HCT116 (cell line): Measurements from ENCODE around the gene SPATA16. TPM values are rescaled to one million over a fixed set of nuclear protein-coding genes. Genes with fewer than 3 reads are reported as not detected.

ENCODE experiments used
- ATAC-seq: fragments of 200-7000 bp; cut with Tn5 transposase; 2 replicates; pipeline ENCODE4 v1.9.1; 2020; ENCODE audit warnings: mild to moderate bottlenecking, moderate library complexity
- BruUV-seq: library from RNA; stranded (reverse); fragments of 400-500 nt; replicated peaks from 2 replicates; lab custom pipeline; 2021; lab: Mats Ljungman, UMichigan
- CTCF ChIA-PET: fragments of 300-600 bp; sonication (Branson Sonifier 250); formaldehyde crosslinking; loops from one replicate; lab custom pipeline; 2021; ENCODE audit warnings: antibody characterized with exemption; lab: Charles Lee
- POLR2A ChIA-PET: fragments of 300-600, 350-600 bp; sonication (Branson Sonifier 250); formaldehyde crosslinking; loops from one replicate; lab custom pipeline; 2021; ENCODE audit warnings: antibody characterized with exemption; lab: Charles Lee
- RAD21 ChIA-PET, 2 experiments: fragments of 300-600 bp; sonication (Branson Sonifier 250); formaldehyde crosslinking; loops; one replicate each; lab custom pipeline; 2023; ENCODE audit warnings: low total read pairs in 2 of 2; ENCODE audit not compliant: uncharacterized antibody in 2 of 2, unreplicated experiment in 2 of 2, low non-redundant PET in 1 of 2; lab: Charles Lee
- DNase-seq: peaks from one replicate; pipeline ENCODE4 v3.0.0-alpha.2; 2010; ENCODE audit warnings: low read depth, low spot score
- H2AFZ ChIP-seq: fragments of 200-600 bp; shearing (Covaris generic), sonication (generic); 2 replicates; pipeline ENCODE4 v1.6.1; 2017; ENCODE audit warnings: low read depth, mixed run types, mixed read lengths, antibody characterized with exemption, low read length; ENCODE audit not compliant: poor library complexity, severe bottlenecking
- H3K27ac ChIP-seq: 2 replicates; pipeline ENCODE4 v1.5.1; 2012; ENCODE audit warnings: low read depth, low read length
- H3K27me3 ChIP-seq: fragments of 200-600 bp; sonication (generic); 2 replicates; pipeline ENCODE4 v1.6.1; 2016; ENCODE audit warnings: mixed run types, low read length, mixed read lengths; ENCODE audit not compliant: insufficient read depth
- H3K36me3 ChIP-seq, 2 experiments: fragments of 200-500 bp in 1 of 2; fragments of 200-600 bp in 1 of 2; sonication (Bioruptor generic) in 1 of 2; sonication (generic) in 1 of 2; 2 replicates each; pipeline versions ENCODE4 v1.5.1 to v1.6.1; 2014 to 2016; ENCODE audit warnings: low read length in 2 of 2, inconsistent platforms in 1 of 2, mixed read lengths in 1 of 2, mixed run types in 1 of 2; ENCODE audit not compliant: insufficient read depth in 2 of 2, control insufficient read depth in 1 of 2
- H3K4me1 ChIP-seq, 2 experiments: fragments of 200-600 bp in 1 of 2; sonication (generic) in 1 of 2; 2 replicates each; pipeline versions ENCODE4 v1.5.1 to v1.6.1; 2012 to 2017; ENCODE audit warnings: low read length in 2 of 2, inconsistent platforms in 1 of 2, mild to moderate bottlenecking in 1 of 2, mixed read lengths in 1 of 2, mixed run types in 1 of 2, moderate library complexity in 1 of 2; ENCODE audit not compliant: insufficient read depth in 2 of 2, control insufficient read depth in 1 of 2
- H3K4me2 ChIP-seq: fragments of 200-600 bp; sonication (generic); 2 replicates; pipeline ENCODE4 v1.6.1; 2017; ENCODE audit warnings: mixed run types, low read length, mixed read lengths
- H3K4me3 ChIP-seq, 2 experiments: fragments of 200-600 bp in 1 of 2; sonication (generic) in 1 of 2; replicated peaks in 1 of 2; 2 replicates each; pipeline ENCODE4 v1.5.1; 2011 to 2016; ENCODE audit warnings: low read length in 2 of 2, control low read depth in 1 of 2, low read depth in 1 of 2, mild to moderate bottlenecking in 1 of 2, mixed read lengths in 1 of 2, mixed run types in 1 of 2
- H3K79me2 ChIP-seq: fragments of 200-600 bp; sonication (generic); 2 replicates; pipeline ENCODE4 v1.6.1; 2017; ENCODE audit warnings: mild to moderate bottlenecking, mixed run types, low read length, moderate library complexity, mixed read lengths; ENCODE audit not compliant: insufficient read depth
- H3K9ac ChIP-seq: fragments of 200-600 bp; sonication (generic); 2 replicates; pipeline ENCODE4 v1.6.1; 2016; ENCODE audit warnings: low read length, mixed read lengths
- H3K9me2 ChIP-seq: fragments of 200-600 bp; sonication (generic), shearing (Covaris generic); 2 replicates; pipeline ENCODE4 v1.6.1; 2017; ENCODE audit warnings: mixed run types, mild to moderate bottlenecking, moderate library complexity; ENCODE audit not compliant: insufficient read depth
- H3K9me3 ChIP-seq, 2 experiments: fragments of 200-500 bp in 1 of 2; fragments of 200-600 bp in 1 of 2; sonication (Bioruptor generic) in 1 of 2; sonication (generic) in 1 of 2; 2 replicates each; pipeline ENCODE4 v1.6.1; 2014 to 2017; ENCODE audit warnings: low read length in 2 of 2, mixed read lengths in 2 of 2, inconsistent platforms in 1 of 2, low read depth in 1 of 2, mild to moderate bottlenecking in 1 of 2, mixed run types in 1 of 2, moderate library complexity in 1 of 2; ENCODE audit not compliant: control insufficient read depth in 1 of 2, insufficient read depth in 1 of 2
- H4K20me1 ChIP-seq: fragments of 200-600 bp; sonication (generic), shearing (Covaris generic); 2 replicates; pipeline ENCODE4 v1.6.1; 2017; ENCODE audit warnings: mixed run types, mild to moderate bottlenecking, moderate library complexity; ENCODE audit not compliant: insufficient read depth
- CBX3 ChIP-seq: IDR thresholded peaks from 2 replicates; pipeline ENCODE4 v1.6.1; 2012; ENCODE audit warnings: low read depth
- CEBPB ChIP-seq: IDR thresholded peaks from 2 replicates; pipeline ENCODE4 v1.6.1; 2012; ENCODE audit warnings: low read depth
- EZH2phosphoT487 ChIP-seq: fragments of 200-600 bp; IDR thresholded peaks from 2 replicates; pipeline ENCODE4 v1.6.1; 2018; ENCODE audit warnings: antibody characterized with exemption, borderline replicate concordance
- JUND ChIP-seq: IDR thresholded peaks from 2 replicates; pipeline ENCODE4 v1.6.1; 2012
- POLR2AphosphoS5 ChIP-seq: IDR thresholded peaks from 2 replicates; pipeline ENCODE4 v1.6.1; 2011; ENCODE audit warnings: mild to moderate bottlenecking, low read depth, low read length, moderate library complexity
- SP1 ChIP-seq: IDR thresholded peaks from 2 replicates; pipeline ENCODE4 v1.6.1; 2012; ENCODE audit warnings: low read depth
- SRF ChIP-seq: IDR thresholded peaks from 2 replicates; pipeline ENCODE4 v1.6.1; 2012; ENCODE audit warnings: low read depth
- TCF7L2 ChIP-seq: IDR thresholded peaks from 2 replicates; pipeline ENCODE4 v1.7.0; 2011; ENCODE audit warnings: borderline replicate concordance, inconsistent platforms; ENCODE audit not compliant: insufficient read depth, insufficient read length; ENCODE audit errors: extremely low read depth
- ZNF274 ChIP-seq: fragments of 200-500 bp; sonication (Bioruptor generic); IDR thresholded peaks from 2 replicates; pipeline ENCODE4 v1.6.1; 2014; ENCODE audit warnings: mild to moderate bottlenecking, low read depth, low read length, inconsistent platforms
- intact Hi-C: fragments of 100-400 bp; cut with micrococcal nuclease; formaldehyde crosslinking; loops from 2 replicates; pipeline ENCODE4 v1.10.0; 2022
- total RNA-seq: library from RNA; stranded (reverse); gene quantifications from one replicate; pipeline ENCODE4 v1.2.1, GENCODE V29; 2021; ENCODE audit not compliant: unreplicated experiment
- TF ChIP-seq, protein P1 (sequence below): IDR thresholded peaks from 2 replicates; pipeline ENCODE4 v1.6.1; 2011; ENCODE audit warnings: mild to moderate bottlenecking, low read length, moderate library complexity; ENCODE audit not compliant: insufficient replicate concordance; ENCODE audit errors: extremely low read depth
- TF ChIP-seq, protein P2 (sequence below), 3 experiments: fragments of 200-600 bp in 1 of 3; sonication (generic) in 1 of 3; IDR thresholded peaks in 2 of 3; conservative IDR thresholded peaks in 1 of 3; 2 replicates each; pipeline ENCODE4 v1.5.1; 2012 to 2017; ENCODE audit warnings: low read depth in 2 of 3, low read length in 2 of 3, antibody characterized with exemption in 1 of 3, borderline replicate concordance in 1 of 3, control low read depth in 1 of 3, mild to moderate bottlenecking in 1 of 3, mixed read lengths in 1 of 3, mixed run types in 1 of 3, moderate library complexity in 1 of 3; ENCODE audit not compliant: insufficient read depth in 1 of 3
- TF ChIP-seq, protein P3 (sequence below): IDR thresholded peaks from 2 replicates; pipeline ENCODE4 v1.6.1; 2012
- TF ChIP-seq, protein P4 (sequence below): IDR thresholded peaks from 2 replicates; pipeline ENCODE4 v1.6.1; 2012; ENCODE audit warnings: low read depth

The SPATA16 gene
- total RNA-seq, 1 experiment from 2014 or later: not detected

DNA sequence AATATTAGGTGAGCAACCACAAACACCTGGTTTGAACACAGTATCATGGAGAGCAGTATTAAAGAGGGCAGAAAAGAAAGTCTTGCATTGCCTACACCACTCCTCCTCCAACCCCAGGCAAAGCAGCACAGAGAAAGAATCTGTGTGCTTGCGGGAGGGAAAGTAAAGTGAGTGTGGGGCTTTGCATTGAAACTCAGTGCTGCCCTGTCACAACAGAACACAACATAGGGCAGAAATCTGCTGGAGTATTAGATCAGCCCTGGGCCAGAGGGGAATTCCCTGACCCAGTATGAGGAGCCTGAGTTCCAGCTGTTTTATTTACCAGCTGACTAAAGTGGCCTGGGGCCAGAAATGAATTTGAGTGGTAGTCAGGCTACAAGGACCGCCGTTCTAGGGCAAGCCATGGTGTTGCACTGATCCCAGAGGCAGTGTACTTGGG, 75.5 kb downstream of the SPATA16 start:
- no peak overlapping the region for H3K4me3 ChIP-seq
- H3K27ac ChIP-seq: no peak overlapping the region
- H3K4me1 ChIP-seq: no peaks in the 10 kb centered on the region
- no peak overlapping the region for H3K4me2 ChIP-seq
- no peaks in the 10 kb centered on the region for H3K36me3 ChIP-seq
- ChIA-PET POLR2A (no interaction called here), RAD21 (no interaction called here), CTCF (no interaction called here)
- no peak for TF ChIP-seq CBX3
- BruUV-seq: no TSS peak
- H3K9me3 ChIP-seq: no peaks in the 10 kb centered on the region
- H4K20me1 ChIP-seq: no peaks in the 10 kb centered on the region
- H3K27me3 ChIP-seq: no peaks in the 10 kb centered on the region
- no peak for DNase-seq
- intact Hi-C loops: no loop called here
- no peak for ATAC-seq
- no peak overlapping the region for H3K9ac ChIP-seq
- H3K79me2 ChIP-seq: no peaks in the 10 kb centered on the region
- H3K9me2 ChIP-seq: no peaks in the 10 kb centered on the region
- no peak overlapping the region for H2AFZ ChIP-seq

DNA sequence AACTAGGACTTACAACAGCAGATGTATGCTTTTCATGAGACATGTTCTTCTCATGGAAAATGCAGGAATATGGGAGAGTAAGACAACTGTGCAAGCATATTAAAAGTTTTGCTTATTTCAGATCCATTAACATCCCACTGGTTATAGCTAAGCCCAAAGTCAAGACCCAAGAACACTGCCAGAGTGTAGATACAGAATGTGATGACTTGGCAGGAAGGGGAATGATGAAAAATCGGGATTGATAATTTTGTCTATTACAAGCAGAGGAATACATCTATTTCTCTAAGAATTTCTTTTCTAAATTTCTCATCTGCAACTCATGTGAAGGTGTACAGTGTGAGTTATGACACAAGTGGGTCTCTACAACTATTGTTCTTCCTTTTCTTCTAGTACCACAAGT, 76.4 kb downstream of the SPATA16 start:
- no peak for DNase-seq
- RAD21 ChIA-PET: no interaction called here
- POLR2A ChIA-PET: no interaction called here
- no peak for ATAC-seq
- no TSS peak for BruUV-seq
- H3K9me2 ChIP-seq: no peaks in the 10 kb centered on the region
- CTCF ChIA-PET: no interaction called here
- H3K9ac ChIP-seq: no peak overlapping the region
- H3K4me2 ChIP-seq: no peak overlapping the region
- no peak overlapping the region for H3K4me3 ChIP-seq
- no peak overlapping the region for H3K27ac ChIP-seq
- no peaks in the 10 kb centered on the region for H4K20me1 ChIP-seq
- H3K4me1 ChIP-seq: no peaks in the 10 kb centered on the region
- no peaks in the 10 kb centered on the region for H3K79me2 ChIP-seq
- intact Hi-C loops: no loop called here
- no peaks in the 10 kb centered on the region for H3K36me3 ChIP-seq
- no peak overlapping the region for H2AFZ ChIP-seq
- H3K27me3 ChIP-seq: no peaks in the 10 kb centered on the region
- H3K9me3 ChIP-seq: no peaks in the 10 kb centered on the region
- TF ChIP-seq, protein P1, sequence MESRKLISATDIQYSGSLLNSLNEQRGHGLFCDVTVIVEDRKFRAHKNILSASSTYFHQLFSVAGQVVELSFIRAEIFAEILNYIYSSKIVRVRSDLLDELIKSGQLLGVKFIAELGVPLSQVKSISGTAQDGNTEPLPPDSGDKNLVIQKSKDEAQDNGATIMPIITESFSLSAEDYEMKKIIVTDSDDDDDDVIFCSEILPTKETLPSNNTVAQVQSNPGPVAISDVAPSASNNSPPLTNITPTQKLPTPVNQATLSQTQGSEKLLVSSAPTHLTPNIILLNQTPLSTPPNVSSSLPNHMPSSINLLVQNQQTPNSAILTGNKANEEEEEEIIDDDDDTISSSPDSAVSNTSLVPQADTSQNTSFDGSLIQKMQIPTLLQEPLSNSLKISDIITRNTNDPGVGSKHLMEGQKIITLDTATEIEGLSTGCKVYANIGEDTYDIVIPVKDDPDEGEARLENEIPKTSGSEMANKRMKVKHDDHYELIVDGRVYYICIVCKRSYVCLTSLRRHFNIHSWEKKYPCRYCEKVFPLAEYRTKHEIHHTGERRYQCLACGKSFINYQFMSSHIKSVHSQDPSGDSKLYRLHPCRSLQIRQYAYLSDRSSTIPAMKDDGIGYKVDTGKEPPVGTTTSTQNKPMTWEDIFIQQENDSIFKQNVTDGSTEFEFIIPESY: no peak
- no peak for TF ChIP-seq SRF
- TF ChIP-seq POLR2AphosphoS5: no peak
- TF ChIP-seq, protein P2, sequence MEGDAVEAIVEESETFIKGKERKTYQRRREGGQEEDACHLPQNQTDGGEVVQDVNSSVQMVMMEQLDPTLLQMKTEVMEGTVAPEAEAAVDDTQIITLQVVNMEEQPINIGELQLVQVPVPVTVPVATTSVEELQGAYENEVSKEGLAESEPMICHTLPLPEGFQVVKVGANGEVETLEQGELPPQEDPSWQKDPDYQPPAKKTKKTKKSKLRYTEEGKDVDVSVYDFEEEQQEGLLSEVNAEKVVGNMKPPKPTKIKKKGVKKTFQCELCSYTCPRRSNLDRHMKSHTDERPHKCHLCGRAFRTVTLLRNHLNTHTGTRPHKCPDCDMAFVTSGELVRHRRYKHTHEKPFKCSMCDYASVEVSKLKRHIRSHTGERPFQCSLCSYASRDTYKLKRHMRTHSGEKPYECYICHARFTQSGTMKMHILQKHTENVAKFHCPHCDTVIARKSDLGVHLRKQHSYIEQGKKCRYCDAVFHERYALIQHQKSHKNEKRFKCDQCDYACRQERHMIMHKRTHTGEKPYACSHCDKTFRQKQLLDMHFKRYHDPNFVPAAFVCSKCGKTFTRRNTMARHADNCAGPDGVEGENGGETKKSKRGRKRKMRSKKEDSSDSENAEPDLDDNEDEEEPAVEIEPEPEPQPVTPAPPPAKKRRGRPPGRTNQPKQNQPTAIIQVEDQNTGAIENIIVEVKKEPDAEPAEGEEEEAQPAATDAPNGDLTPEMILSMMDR (IDR thresholded peaks at IDR 0.05 in 2 of 3, conservative IDR thresholded peaks at IDR 0.05 in 1 of 3; ENCODE audit: borderline replicate concordance in 1 of 3, insufficient read depth in 1 of 3, low read depth in 2 of 3, low read length in 2 of 3): no peak
- no peak for TF ChIP-seq TCF7L2
- TF ChIP-seq, protein P3, sequence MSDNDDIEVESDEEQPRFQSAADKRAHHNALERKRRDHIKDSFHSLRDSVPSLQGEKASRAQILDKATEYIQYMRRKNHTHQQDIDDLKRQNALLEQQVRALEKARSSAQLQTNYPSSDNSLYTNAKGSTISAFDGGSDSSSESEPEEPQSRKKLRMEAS: no peak
- TF ChIP-seq ZNF274: no peak
- no peak for TF ChIP-seq EZH2phosphoT487
- TF ChIP-seq CEBPB: no peak
- no peak for TF ChIP-seq JUND
- no peak for TF ChIP-seq SP1
- TF ChIP-seq, protein P4, sequence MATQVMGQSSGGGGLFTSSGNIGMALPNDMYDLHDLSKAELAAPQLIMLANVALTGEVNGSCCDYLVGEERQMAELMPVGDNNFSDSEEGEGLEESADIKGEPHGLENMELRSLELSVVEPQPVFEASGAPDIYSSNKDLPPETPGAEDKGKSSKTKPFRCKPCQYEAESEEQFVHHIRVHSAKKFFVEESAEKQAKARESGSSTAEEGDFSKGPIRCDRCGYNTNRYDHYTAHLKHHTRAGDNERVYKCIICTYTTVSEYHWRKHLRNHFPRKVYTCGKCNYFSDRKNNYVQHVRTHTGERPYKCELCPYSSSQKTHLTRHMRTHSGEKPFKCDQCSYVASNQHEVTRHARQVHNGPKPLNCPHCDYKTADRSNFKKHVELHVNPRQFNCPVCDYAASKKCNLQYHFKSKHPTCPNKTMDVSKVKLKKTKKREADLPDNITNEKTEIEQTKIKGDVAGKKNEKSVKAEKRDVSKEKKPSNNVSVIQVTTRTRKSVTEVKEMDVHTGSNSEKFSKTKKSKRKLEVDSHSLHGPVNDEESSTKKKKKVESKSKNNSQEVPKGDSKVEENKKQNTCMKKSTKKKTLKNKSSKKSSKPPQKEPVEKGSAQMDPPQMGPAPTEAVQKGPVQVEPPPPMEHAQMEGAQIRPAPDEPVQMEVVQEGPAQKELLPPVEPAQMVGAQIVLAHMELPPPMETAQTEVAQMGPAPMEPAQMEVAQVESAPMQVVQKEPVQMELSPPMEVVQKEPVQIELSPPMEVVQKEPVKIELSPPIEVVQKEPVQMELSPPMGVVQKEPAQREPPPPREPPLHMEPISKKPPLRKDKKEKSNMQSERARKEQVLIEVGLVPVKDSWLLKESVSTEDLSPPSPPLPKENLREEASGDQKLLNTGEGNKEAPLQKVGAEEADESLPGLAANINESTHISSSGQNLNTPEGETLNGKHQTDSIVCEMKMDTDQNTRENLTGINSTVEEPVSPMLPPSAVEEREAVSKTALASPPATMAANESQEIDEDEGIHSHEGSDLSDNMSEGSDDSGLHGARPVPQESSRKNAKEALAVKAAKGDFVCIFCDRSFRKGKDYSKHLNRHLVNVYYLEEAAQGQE: no peak
